KMS-11 (cell line): Measurements from ENCODE around the gene MRPL58.
"Not testable (repeated sequence)": the region's sequence is repeated elsewhere in the genome, so short reads cannot be mapped to it uniquely, and the experiment has no call there.

Experiments
- H2AFZ ChIP-seq: fragments of 200-600 bp; sonication (generic); 2 replicates; pipeline ENCODE4 v1.6.1; 2016; ENCODE audit warnings: antibody characterized with exemption, mixed run types, low read depth
- H3K27ac ChIP-seq: fragments of 200-600 bp; sonication (generic); 2 replicates; pipeline ENCODE4 v1.6.1; 2016; ENCODE audit warnings: mild to moderate bottlenecking, mixed run types
- H3K27me3 ChIP-seq: fragments of 200-600 bp; sonication (generic); 2 replicates; pipeline ENCODE4 v1.6.1; 2017; ENCODE audit warnings: mild to moderate bottlenecking, low read depth, mixed run types, moderate library complexity; ENCODE audit not compliant: insufficient read depth
- H3K36me3 ChIP-seq: fragments of 200-600 bp; sonication (generic); 2 replicates; pipeline ENCODE4 v1.6.1; 2017; ENCODE audit warnings: mild to moderate bottlenecking, mixed run types; ENCODE audit not compliant: insufficient read depth
- H3K4me1 ChIP-seq: fragments of 200-600 bp; sonication (generic); 2 replicates; pipeline ENCODE4 v1.6.1; 2016; ENCODE audit warnings: mild to moderate bottlenecking, low read depth, mixed run types; ENCODE audit not compliant: poor library complexity, severe bottlenecking
- H3K4me2 ChIP-seq: fragments of 200-600 bp; sonication (generic); 2 replicates; pipeline ENCODE4 v1.7.0; 2016; ENCODE audit warnings: mild to moderate bottlenecking, mixed run types
- H3K4me3 ChIP-seq: fragments of 200-600 bp; sonication (generic); IDR thresholded peaks from 2 replicates; pipeline ENCODE4 v1.6.1; 2017; ENCODE audit warnings: low read depth, low read length, mixed read lengths; ENCODE audit not compliant: insufficient read depth
- H3K79me2 ChIP-seq: fragments of 200-600 bp; sonication (generic); 2 replicates; pipeline ENCODE4 v1.6.1; 2016; ENCODE audit warnings: low read depth, mixed run types; ENCODE audit not compliant: insufficient read depth
- H3K9ac ChIP-seq: fragments of 200-600 bp; sonication (generic); 2 replicates; pipeline ENCODE4 v1.6.1; 2016; ENCODE audit warnings: mild to moderate bottlenecking, mixed run types
- H4K20me1 ChIP-seq: fragments of 200-600 bp; sonication (generic); 2 replicates; pipeline ENCODE4 v1.6.1; 2016; ENCODE audit warnings: mild to moderate bottlenecking, mixed run types; ENCODE audit not compliant: insufficient read depth
- CTCF ChIP-seq: fragments of 200-600 bp; sonication (generic); conservative IDR thresholded peaks from 2 replicates; pipeline ENCODE4 v1.6.1; 2017; ENCODE audit warnings: low read depth, mild to moderate bottlenecking, antibody characterized with exemption, low read length, moderate library complexity, mixed read lengths

Gene MRPL58

GRCh38 chr17:75005291-75005690 is 7.2 kb upstream of the MRPL58 start:
- Histone ChIP-seq H3K4me3 (no peak overlapping the region), H3K36me3 (no peaks in the 10 kb centered on the region), H4K20me1 (no peaks in the 10 kb centered on the region), H3K79me2 (no peaks in the 10 kb centered on the region), H3K9ac (no peak overlapping the region), H3K4me2 (no peak overlapping the region), H3K27me3 (no peaks in the 10 kb centered on the region), H2AFZ (no peak overlapping the region), H3K27ac (no peak overlapping the region), H3K4me1 (no peaks in the 10 kb centered on the region)
- TF ChIP-seq CTCF, result no peak

GRCh38 chr17:75006084-75006483 is 6.4 kb upstream of the MRPL58 start:
- H3K9ac ChIP-seq, H3K4me3 ChIP-seq, H3K4me1 ChIP-seq, H2AFZ ChIP-seq, H4K20me1 ChIP-seq, H3K27me3 ChIP-seq, H3K4me2 ChIP-seq, H3K36me3 ChIP-seq, H3K79me2 ChIP-seq, H3K27ac ChIP-seq: not testable (repeated sequence)

GRCh38 chr17:75006653-75007052 is 5.8 kb upstream of the MRPL58 start:
- Histone ChIP-seq H3K4me2 (no peak overlapping the region), H3K4me1 (no peaks in the 10 kb centered on the region), H4K20me1 (no peaks in the 10 kb centered on the region), H3K4me3 (no peak overlapping the region), H3K36me3 (no peaks in the 10 kb centered on the region), H3K79me2 (no peaks in the 10 kb centered on the region), H3K27ac (no peak overlapping the region), H3K27me3 (no peaks in the 10 kb centered on the region), H3K9ac (no peak overlapping the region), H2AFZ (no peak overlapping the region)
- TF ChIP-seq CTCF, result no peak

GRCh38 chr17:75008373-75008772 is 4.1 kb upstream of the MRPL58 start:
- Histone ChIP-seq H3K27ac (no peak overlapping the region), H3K9ac (no peak overlapping the region), H3K36me3 (no peaks in the 10 kb centered on the region), H3K79me2 (peaks cover 6% of the 10 kb centered on the region), H3K4me3 (no peak overlapping the region), H3K4me2 (no peak overlapping the region), H4K20me1 (no peaks in the 10 kb centered on the region), H3K4me1 (peaks cover 6% of the 10 kb centered on the region), H3K27me3 (no peaks in the 10 kb centered on the region), H2AFZ (no peak overlapping the region)
- no peak for TF ChIP-seq CTCF

- H3K4me2 ChIP-seq, result no peak overlapping the region
- peaks cover 12% of the 10 kb centered on the region for H3K79me2 ChIP-seq
- no peak for TF ChIP-seq CTCF
- peaks cover 12% of the 10 kb centered on the region for H3K4me1 ChIP-seq
- no peak overlapping the region for H3K4me3 ChIP-seq
- H4K20me1 ChIP-seq, result no peaks in the 10 kb centered on the region
- H3K27ac ChIP-seq, result no peak overlapping the region
- no peaks in the 10 kb centered on the region for H3K27me3 ChIP-seq
- no peaks in the 10 kb centered on the region for H3K36me3 ChIP-seq
- no peak overlapping the region for H2AFZ ChIP-seq
- no peak overlapping the region for H3K9ac ChIP-seq
Observed at GRCh38 chr17:75009139-75009724, 3.2 kb upstream of the MRPL58 start.
